ENCODE results near the gene LY9. TPM values are rescaled to one million over a fixed set of nuclear protein-coding genes. Genes with fewer than 3 reads are reported as not detected.

Gene LY9
- polyA plus RNA-seq, 2 of the 4 experiments (the other 2 are of a cell fraction), result 0.05 to 0.19 TPM

DNA sequence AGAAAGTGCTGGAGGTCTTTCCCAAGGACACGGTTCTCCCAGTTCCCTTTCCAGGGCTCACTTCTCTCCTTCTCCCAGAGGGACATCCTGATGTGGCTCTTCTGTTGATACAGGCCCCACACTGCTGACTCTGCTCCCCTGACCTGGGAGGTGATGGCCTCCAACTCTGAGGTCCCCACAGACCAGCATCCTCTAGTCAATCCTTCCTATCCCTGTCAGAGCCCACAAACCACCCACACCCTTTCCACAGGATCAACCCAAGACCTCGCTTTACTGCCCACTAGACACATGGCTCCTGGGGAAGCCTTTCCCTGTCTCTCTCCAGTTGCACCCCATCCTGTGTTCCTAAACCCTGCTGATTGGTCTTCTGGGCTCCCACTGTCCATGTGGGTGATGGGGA is 45.4 kb upstream of the LY9 start:
- 52% methylated on average over 2 of the region's 2 CpGs for WGBS (ENCODE audit: missing lambda C conversion rate)
- ATAC-seq (no peak), DNase-seq (ENCODE audit: low read depth in 1 of 2, low spot score in 1 of 2) (no peak), FAIRE-seq (no peak)
- H3K4me2 ChIP-seq, result no peak overlapping the region
- TF ChIP-seq RNF2 (IDR thresholded peaks at IDR 0.05; ENCODE audit: borderline replicate concordance, low read depth) (no peak), CHD4 (IDR thresholded peaks at IDR 0.05; ENCODE audit: borderline replicate concordance) (no peak), FOSB (CRISPR knock-in tag; IDR thresholded peaks at IDR 0.05) (no peak), EP300 (IDR thresholded peaks at IDR 0.05) (no peak), MAZ (IDR thresholded peaks at IDR 0.05; ENCODE audit: borderline replicate concordance, low read depth, low read length) (no peak), KDM1A (IDR thresholded peaks at IDR 0.05; ENCODE audit: low read depth) (no peak), CBX2 (IDR thresholded peaks at IDR 0.05; ENCODE audit: borderline replicate concordance, low read depth) (no peak), SREBF2 (IDR thresholded peaks at IDR 0.05) (no peak), ZNF302 (CRISPR knock-in tag; IDR thresholded peaks at IDR 0.05) (no peak), PHF8 (IDR thresholded peaks at IDR 0.05; ENCODE audit: borderline replicate concordance, low read depth) (no peak), BHLHE40 (IDR thresholded peaks at IDR 0.05; ENCODE audit: low read depth, low read length) (no peak)
- TF ChIP-seq, protein P1, sequence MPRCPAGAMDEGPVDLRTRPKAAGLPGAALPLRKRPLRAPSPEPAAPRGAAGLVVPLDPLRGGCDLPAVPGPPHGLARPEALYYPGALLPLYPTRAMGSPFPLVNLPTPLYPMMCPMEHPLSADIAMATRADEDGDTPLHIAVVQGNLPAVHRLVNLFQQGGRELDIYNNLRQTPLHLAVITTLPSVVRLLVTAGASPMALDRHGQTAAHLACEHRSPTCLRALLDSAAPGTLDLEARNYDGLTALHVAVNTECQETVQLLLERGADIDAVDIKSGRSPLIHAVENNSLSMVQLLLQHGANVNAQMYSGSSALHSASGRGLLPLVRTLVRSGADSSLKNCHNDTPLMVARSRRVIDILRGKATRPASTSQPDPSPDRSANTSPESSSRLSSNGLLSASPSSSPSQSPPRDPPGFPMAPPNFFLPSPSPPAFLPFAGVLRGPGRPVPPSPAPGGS (IDR thresholded peaks at IDR 0.05), result no peak
- TF ChIP-seq, protein P2, sequence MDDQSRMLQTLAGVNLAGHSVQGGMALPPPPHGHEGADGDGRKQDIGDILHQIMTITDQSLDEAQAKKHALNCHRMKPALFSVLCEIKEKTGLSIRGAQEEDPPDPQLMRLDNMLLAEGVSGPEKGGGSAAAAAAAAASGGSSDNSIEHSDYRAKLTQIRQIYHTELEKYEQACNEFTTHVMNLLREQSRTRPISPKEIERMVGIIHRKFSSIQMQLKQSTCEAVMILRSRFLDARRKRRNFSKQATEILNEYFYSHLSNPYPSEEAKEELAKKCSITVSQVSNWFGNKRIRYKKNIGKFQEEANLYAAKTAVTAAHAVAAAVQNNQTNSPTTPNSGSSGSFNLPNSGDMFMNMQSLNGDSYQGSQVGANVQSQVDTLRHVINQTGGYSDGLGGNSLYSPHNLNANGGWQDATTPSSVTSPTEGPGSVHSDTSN (IDR thresholded peaks at IDR 0.05), result no peak
- no peak overlapping the region for H3K27ac ChIP-seq
- ChIA-PET POLR2A (no interaction called here), CTCF (interaction anchor here (1.0 kb wide), 1 partner anchor 80 kb away, joined by 3 read pairs; no protein-coding TSS in a partner anchor)
- peaks cover 15% of the 10 kb centered on the region for H3K4me1 ChIP-seq
- no peaks in the 10 kb centered on the region for H3K9me3 ChIP-seq
- H3K4me3 ChIP-seq, result no peak overlapping the region

DNA sequence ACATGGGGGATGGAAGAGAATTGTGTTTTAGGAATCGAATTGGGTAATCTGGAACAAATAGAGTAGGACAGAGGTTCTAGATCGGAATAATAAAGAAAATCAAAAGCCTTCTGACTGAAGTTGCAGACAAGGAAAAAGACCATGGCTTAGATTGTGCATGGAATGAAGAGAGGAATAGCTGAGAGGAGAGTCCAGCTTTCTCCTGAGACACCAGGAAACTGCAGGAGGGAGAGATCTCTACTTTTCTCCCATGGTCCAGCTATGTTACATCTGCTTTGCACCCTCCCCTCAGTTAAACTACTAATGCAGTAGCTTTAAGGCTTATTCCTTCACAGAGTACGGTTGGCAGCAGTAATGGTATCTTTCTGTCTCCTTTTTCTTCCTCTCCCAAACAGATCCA is 43.6 kb upstream of the LY9 start:
- POLR2A ChIA-PET, result no interaction called here
- WGBS (ENCODE audit: missing lambda C conversion rate), result 45% methylated on average over 3 of the region's 3 CpGs
- no peak for FAIRE-seq

More for the DNA sequence above, 43.6 kb upstream of the LY9 start:
- Histone ChIP-seq H3K9me3 (no peaks in the 10 kb centered on the region), H3K4me2 (no peak overlapping the region), H3K4me1 (peaks cover 15% of the 10 kb centered on the region), H3K27ac (no peak overlapping the region), H3K4me3 (no peak overlapping the region)
- CTCF ChIA-PET, result interaction anchor here (1.0 to 1.3 kb wide), 2 partner anchors 77 to 78 kb away, joined by 3 read pairs; no protein-coding TSS in a partner anchor
- no peak for DNase-seq (ENCODE audit: low read depth in 1 of 2, low spot score in 1 of 2)
- ATAC-seq, result no peak
- TF ChIP-seq JUNB (IDR thresholded peaks at IDR 0.05) (no peak), RCOR1 (IDR thresholded peaks at IDR 0.05; ENCODE audit: low read depth, low read length) (no peak), EP300 (IDR thresholded peaks at IDR 0.05) (no peak), NFE2L2 (conservative IDR thresholded peaks at IDR 0.05; ENCODE audit: low read length) (no peak), RARB (CRISPR knock-in tag; IDR thresholded peaks at IDR 0.05) (no peak), HOXA7 (CRISPR knock-in tag; IDR thresholded peaks at IDR 0.05) (no peak)
- TF ChIP-seq, protein P2 (IDR thresholded peaks at IDR 0.05), result no peak
- TF ChIP-seq, protein P3, sequence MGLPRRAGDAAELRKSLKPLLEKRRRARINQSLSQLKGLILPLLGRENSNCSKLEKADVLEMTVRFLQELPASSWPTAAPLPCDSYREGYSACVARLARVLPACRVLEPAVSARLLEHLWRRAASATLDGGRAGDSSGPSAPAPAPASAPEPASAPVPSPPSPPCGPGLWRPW (IDR thresholded peaks at IDR 0.05), result no peak
- TF ChIP-seq, protein P4, sequence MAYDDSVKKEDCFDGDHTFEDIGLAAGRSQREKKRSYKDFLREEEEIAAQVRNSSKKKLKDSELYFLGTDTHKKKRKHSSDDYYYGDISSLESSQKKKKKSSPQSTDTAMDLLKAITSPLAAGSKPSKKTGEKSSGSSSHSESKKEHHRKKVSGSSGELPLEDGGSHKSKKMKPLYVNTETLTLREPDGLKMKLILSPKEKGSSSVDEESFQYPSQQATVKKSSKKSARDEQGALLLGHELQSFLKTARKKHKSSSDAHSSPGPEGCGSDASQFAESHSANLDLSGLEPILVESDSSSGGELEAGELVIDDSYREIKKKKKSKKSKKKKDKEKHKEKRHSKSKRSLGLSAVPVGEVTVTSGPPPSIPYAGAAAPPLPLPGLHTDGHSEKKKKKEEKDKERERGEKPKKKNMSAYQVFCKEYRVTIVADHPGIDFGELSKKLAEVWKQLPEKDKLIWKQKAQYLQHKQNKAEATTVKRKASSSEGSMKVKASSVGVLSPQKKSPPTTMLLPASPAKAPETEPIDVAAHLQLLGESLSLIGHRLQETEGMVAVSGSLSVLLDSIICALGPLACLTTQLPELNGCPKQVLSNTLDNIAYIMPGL (CRISPR knock-in tag; IDR thresholded peaks at IDR 0.05; ENCODE audit: borderline replicate concordance), result no peak
